GM19035 (cell line): Measurements from ENCODE around the gene ZC3H4.
"Not testable (repeated sequence)": the region's sequence is repeated elsewhere in the genome, so short reads cannot be mapped to it uniquely, and the experiment has no call there.

ENCODE experiments used
- ATAC-seq: cut with Tn5 transposase; IDR thresholded peaks from one replicate; pipeline ENCODE4 v1.9.1; 2021; ENCODE audit not compliant: unreplicated experiment

ZC3H4 gene

DNA sequence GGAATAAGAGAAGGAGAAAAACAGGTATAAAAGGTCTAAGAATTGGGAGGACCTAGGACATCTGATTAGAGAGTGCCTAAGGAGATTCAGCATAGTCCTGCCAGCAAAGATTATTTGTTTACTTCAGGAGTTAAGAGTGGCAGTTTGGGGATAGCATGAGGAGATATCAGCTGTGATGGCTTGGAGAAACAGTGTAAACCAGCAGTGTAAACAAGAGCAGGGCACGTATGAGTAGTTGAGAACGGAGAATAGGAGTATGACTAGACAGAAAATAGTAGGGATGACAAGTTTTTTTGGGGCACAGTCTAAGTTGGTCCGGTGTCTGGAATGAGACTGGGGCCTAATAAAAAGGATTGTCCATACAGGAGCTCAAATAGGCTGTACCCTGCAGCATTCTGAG is 63.0 kb downstream of the ZC3H4 start:
- not testable (repeated sequence) for ATAC-seq

DNA sequence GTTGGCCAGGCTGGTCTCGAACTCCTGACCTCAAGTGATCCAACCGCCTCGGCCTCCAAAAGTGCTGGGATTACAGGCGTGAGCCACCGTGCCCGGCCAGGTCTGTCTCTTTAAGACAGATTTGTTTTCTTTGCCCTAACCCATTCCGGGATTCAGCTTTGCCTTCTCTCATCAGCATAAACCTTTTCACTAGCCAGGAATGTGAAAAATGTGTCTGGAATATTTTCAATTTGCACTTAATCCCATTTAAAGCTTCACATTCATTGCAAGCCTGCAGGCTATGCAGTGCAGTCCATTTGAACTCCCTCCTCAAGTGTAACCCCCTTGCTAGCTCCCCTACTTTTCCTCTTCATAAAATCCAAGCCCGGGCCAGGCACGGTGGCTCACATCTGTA is 64.3 kb downstream of the ZC3H4 start:
- ATAC-seq: no peak

DNA sequence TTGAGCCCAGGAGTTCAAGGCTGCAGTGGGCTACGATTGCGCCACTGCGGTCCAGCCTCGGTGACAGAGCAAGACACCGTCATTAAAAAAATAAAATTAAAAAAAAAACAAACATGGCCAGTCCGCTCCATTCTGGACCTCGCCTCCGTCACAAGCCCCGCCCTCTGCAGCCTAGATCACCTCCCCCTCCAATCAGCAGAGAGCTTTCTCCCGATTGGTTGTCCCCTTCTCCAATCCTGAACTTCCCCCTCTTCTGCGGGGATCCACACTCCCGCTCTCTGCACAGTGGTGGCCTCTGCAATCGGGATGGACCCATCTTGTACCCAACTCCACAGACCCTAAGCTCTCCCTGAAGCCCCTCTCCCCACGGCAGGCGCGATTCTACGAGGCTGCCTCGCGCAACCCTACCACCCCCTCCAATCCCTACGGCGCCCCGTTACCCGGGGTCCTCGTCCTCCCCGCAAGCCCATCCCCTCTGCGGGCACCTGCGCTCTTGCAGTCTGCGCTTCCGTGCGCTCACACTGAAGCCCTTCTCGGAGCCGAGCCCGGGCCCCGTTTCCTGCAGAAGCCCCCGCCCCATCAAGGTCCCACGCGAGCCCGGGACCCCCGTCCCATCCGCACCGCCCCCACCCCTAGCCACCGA is 65.7 kb downstream of the ZC3H4 start:
- ATAC-seq: peak; percentile 35

DNA sequence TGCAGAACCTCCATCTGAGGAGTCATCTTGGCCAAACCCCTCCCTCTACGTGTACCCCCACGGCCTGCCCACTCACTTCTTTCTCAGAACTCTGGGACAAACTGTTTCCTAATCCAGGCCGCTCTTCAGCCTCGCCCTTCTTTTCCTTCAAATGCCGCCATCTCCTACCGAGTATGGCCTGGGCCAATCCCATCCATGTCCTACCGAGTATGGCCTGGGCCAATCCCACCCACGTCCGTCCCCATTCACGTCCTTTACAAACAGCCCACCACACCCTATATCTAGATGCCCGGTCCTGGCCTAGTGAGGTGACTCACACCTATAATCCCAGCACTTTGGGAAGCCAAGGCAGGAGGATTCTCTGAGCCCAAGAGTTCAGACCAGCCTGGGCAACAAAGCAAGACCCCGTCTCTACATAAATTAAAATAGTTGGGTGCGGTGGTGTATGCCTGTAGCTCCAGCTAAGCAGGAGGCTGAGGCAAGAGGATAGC is 66.3 kb downstream of the ZC3H4 start:
- no peak for ATAC-seq

DNA sequence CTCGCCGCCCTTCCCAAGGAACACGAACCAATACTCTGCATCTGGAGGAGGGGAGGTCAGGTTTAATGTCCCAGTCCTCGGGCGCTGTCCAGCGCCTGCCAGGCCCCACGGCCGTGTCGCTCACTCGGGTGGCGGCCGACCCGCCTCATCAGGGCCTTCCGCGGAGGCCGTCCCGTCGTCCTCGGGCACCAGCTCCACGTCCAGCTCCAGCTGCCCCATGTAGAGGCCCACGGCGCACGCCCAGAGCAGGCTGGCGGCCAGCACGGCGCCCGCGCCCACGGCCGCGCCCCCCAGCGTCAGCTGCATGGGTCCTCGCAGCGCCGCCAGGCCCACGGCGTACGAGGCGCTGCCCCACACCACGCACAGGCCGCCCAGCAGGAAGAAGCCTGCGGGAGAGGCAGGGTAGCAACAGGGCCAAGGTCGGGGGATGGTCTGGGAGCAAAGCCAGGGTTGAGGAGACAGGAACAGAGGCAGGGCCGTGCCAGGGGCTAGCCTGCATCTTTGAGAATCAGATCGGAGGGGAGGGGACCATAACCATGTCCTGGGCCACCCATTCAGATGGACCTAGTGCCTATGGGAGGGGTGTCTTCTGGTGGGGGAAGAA is 67.6 kb downstream of the ZC3H4 start:
- no peak for ATAC-seq

DNA sequence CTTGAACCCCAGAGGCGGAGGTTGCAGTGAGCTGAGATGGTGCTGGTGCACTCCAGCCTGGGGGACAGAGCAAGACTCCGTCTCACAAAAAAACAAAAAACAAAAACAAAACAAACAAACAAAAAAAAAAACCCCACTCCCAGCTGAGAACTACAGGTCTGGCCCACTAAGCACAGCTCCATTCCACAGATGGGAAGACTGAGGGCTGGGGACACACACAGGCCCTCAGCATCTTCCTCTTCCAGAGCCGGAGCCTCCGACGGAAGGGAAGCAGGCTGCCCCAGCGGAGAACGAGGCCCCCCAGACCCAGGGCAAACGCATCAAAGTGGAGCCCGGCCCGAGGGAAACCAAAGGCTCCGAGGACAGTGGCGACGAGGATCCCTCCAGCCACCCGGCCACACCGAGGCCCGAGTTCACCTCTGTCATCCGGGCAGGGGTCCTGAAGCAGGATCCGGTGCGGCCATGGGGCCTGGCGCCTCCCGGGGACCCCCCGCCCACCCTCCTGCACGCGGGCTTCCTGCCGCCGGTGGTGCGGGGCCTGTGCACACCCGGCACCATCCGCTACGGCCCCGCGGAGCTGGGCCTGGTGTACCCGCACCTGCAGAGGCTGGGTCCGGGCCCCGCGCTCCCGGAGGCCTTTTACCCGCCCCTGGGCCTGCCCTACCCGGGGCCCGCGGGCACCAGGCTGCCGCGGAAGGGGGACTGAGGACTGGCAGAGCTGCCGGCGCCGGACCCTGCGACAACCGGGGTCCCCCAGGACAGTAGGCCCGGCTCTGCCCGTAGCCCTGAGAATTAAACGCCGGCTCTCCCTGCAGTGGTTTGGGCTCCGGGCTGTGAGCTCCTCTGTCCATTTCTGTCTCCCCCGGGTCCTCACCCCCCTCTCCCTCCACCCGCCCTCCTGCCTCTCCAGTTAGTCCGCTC is 68.4 kb downstream of the ZC3H4 start:
- no peak for ATAC-seq

DNA sequence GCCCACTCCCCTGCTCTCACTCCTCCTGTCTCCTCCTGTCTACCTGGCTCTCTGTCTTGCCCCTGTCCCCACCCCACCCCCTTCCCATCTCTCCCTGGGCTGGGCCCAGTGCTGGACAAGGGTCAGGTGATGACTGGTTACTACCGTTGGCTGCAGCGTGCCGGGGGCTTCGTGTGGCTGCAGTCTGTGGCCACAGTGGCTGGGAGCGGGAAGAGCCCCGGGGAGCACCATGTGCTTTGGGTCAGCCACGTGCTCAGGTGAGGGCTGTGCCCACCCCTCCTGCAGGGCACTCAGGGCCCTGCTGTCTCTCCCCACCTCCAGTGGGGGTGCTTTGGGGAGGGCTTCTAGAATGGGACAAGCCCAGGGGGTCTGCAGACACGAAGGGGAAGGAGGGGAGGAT is 72.7 kb downstream of the ZC3H4 start:
- ATAC-seq: no peak

DNA sequence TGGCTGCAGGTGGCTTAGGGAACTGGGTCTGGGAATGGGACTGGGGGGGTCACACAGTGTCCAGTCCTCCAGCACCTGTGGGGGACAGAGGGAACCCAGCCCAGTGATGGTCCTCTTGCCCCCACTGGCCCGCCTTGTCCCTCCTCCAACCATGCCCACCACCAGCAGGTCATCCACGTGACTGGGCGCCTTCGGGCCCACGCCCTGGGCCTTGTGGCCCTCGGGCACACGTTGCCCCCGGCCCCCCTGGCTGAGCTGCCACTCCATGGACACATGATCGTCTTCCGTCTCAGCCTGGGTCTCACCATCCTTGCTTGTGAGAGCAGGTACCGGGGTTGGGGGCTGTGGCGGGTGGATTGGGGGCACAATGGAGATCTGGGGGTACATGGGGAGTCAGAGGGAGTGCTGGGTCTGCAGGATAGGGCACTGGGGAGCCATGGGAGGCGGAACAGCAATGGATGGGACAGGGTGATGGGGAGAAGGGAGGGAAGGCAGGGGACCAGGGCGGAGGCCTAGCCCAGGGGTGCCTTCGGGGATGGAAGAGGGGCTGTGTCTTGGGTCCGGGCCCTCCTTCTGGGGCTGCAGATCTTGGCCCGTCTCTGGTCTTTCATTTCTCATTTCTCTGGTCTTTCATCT is 74.2 kb downstream of the ZC3H4 start:
- no peak for ATAC-seq

DNA sequence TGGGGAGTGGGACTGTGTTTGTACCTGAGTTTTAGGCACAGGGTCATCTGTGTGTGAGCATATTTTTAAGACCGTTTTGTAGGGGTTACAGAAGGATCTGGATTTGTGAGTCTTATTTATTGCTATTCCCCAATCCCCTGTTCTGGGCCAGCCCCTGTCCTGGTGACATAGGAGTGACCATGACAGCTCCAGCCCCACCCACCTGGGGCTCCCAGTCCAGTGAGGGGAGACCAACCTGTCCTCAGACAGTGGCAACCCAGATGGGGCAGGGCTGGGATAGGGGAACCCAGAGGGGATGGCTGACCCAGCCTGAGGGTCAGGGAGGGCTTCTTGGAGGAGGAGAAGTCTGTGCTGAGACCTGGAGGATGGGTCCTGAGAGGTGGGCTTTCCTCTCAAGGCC is 75.8 kb downstream of the ZC3H4 start:
- ATAC-seq: no peak

DNA sequence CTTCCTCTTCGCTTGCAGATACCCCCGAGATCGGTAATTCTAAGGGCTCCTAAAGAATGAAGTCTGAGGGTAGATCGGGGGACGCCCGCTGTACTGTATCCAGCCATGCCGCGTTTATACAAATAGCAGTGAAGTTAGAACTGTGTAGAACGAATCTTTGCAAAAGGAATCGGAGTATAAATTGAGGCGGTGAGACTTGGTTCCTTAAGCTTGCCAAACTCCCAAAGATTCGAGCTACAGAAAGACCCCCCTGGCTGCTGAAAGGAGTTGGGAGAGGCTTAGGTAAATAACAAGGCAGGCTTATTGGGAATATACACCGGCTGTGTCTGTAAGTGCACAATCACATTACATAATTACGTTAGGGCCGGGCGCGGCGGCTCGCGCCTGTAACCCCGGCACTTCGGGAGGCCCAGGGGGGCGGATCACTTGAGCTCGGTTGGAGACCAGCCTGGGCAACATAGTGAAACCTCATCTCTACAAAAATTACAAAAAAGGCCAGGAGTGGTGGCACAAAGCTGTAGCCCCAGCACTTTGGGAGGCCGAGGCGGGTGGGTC is 77.4 kb downstream of the ZC3H4 start:
- ATAC-seq: peak; percentile 38

DNA sequence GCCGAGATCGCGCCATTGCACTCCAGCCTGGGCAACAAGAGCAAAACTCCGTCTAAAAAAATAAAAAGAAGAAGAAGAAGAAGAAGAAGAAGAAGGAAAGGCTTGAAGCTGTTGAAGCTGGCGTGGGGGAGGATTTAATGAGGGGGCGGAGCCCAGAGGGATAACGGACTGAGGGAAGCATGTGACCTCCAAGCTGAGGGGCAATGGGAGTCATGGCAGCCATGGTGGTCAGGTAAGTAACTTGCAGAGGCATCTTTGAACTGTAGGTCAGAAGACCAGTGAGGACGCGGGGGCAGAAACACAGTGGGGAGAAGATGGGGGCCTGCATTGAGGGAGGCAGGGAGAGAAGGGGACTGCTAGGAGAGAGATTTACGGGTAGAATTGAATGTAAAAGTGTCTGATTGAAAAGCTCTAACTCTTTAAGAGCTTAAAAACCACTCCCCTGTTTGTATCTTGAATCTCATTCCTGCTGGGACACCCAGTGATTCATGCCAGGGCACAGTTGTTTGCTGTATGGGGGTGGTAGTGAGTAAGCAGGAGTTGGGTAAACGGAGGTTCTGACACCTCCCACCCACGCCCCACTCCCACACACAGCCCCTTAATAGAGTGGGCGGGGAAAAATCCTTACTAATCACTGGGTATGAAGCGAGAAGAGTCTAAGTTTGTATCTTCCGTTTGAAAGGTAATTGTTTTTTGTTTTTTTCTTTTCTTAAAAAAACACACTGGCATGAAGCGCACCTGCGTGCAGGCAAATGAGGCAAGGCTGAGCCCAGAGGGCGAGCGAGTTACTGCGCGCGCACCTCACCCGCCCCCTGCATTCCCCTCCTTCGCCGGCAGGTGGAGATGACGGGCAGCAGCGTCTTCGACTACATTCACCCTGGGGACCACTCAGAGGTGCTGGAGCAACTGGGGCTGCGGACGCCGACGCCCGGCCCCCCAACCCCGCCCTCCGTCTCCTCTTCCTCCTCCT is 78.2 kb downstream of the ZC3H4 start:
- peak; percentile 85 for ATAC-seq

DNA sequence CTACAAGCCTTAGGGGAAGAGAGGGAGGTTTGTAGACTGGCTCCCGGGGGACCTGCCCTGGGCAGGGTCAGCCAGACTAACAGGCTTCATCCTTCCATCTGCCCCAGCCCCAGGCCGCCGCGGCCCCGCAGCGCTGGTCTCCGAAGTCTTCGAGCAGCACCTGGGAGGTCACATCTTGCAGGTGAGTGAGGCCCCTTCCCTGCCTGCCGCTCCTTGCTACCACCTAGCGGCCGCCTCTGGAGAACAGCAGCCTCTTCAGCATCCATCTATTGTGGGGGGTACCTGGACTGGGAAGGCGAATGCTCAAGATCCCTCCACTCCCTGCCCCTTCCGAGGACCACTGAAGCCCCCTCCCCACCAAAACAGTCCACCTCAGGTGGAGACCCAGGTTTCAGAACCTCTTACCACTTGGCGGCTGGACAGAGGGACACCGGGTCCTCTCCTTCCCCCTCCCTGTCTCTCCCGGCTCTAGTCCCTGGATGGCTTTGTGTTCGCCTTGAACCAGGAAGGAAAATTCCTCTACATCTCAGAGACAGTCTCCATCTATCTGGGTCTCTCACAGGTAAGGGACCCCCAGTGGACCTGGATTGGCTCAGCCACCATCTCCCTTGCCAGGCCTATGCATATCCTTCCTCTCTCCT is 81.3 kb downstream of the ZC3H4 start:
- no peak for ATAC-seq

DNA sequence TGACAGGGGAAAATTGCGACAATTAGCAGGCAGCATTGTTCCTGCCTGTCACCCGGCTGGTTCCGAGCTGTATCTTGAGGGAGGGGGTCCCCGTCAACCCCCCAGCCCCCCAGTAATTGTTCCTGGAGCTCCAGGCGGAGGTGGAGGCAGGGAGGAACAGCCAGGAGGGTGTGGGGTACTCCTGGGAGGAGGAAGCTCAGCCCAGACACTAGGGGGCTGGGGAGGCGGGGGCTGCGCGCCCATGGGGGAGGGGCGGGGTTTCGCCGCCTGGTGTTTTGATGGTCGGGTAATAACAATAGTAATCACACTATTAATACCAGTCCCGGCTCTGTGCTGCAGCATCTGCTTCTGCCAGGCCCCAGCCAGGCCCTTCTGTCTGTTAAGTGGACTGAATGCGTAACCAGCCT is 85.4 kb downstream of the ZC3H4 start:
- ATAC-seq: no peak

DNA sequence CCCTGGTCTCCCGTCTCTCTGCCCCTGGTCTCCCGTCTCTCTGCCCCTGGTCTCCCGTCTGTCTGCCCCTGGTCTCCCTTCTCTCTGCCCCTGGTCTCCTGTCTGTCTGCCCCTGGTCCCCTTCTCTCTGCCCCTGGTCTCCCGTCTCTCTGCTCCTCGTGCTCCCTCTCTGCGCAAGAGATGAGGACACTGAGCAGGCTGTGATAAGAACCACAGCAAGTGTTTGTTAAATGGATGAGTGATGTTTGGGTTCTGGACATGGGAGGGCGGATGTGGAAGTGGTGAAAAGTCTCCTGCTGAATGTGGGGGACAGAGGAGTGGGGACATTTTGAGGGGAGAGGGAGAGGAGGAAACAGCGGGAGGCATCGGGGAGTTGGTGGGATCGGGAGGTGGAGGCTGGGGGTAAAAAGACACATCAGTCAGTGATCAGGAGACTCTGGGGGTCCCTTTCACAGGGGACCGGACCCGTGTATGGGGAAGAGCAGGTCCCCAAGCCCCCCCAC is 85.9 kb downstream of the ZC3H4 start:
- no peak for ATAC-seq

DNA sequence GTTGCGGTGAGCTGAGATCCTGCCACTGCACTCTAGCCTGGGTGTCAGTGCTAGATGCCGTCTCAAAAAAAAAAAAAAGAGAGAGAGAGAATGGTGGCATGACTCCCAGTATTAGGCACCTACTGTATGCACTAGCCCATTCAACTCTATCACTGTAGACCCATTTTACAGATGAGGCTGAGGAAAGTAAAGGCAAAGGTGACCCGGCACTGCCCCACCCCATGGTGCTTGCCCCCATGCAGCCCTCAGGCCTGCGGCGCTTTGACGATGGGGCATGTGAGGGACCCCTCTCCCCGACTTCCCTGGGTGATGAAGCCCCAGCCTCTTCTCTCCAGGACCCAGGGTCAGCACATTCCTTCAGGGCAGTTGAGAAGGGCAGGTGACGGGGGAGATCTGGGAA is 86.7 kb downstream of the ZC3H4 start:
- ATAC-seq: no peak

DNA sequence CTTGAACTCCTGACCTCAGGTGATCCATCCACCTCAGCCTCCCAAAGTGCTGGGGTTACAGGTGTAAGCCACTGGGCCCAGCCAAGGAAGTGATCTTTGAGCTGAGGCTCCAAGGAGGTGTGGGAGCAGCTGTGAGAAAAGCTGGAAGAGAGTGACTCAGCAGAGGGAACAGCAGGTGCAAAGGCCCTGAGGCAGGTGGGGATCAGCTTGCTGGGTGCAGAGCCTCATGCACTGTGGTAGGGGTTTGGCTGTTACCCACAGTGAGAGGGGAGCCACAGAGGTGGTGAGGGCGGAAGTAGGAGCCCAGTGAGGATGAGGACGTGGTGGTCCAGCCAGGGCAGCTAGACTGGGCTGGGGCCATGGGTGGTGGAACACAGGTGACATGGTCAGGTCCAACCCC is 87.4 kb downstream of the ZC3H4 start:
- ATAC-seq: no peak

DNA sequence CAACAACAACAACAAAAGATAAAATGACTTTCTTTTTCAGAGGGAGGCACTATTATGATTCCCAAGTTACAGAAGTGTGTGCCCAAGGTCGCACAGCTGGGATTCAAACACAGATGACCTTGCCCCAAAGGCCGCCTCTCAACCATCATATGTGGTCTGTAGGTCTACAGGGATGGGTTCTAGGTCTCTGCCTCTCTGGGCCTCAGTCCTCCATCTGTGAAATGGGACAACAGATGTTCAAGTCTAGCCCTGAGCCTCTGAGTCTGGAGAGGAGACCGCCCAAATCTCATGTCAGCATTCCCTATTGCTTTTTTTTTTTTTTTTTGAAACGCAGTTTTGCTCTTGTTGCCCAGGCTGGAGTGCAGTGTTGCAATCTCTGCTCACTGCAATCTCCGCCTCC is 89.1 kb downstream of the ZC3H4 start:
- ATAC-seq: no peak

DNA sequence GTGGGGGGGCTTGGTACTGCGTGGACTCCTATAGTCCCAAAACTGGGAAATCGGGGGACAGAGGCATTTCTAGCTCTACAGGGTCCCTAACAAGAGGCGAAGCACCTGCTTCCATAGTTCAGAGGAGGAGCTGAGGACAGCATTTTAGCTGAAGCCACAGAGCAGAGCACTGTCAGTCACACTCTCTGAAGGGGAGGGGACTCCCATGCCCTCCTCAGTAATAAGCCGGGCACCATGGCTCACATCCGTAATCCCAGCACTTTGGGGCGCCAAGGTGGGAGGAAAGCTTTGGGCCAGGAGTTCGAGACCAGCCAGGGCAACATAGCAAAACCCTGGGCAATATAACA is 90.2 kb downstream of the ZC3H4 start:
- ATAC-seq: no peak
